ENCODE measurements around the gene TNFRSF14. TPM values are rescaled to one million over a fixed set of nuclear protein-coding genes. Genes with fewer than 3 reads are reported as not detected.

TNFRSF14 gene
- total and polyA plus RNA-seq, 2 of the 13 experiments (the other 11 are each of a cell fraction or from before 2014, with no cell fraction given), result 11.9 to 49.9 TPM

GRCh38 chr1:2594641-2595131 lies 38.5 kb downstream of the TNFRSF14 start:
- Histone ChIP-seq H3K27me3 (ENCODE audit: control insufficient read depth in 1 of 2, insufficient read depth in 2 of 2, low read length in 2 of 2) (peaks cover 8 to 47% of the 10 kb centered on the region in 2 experiments; a peak in 4 of 5 replicates), H3K4me3 (replicated peaks in 1 of 3; ENCODE audit: insufficient read depth in 1 of 3, low read depth in 2 of 3, low read length in 3 of 3) (no peak overlapping the region), H3K4me2 (ENCODE audit: low read depth, low read length) (no peak overlapping the region), H2AFZ (ENCODE audit: low read length) (no peak overlapping the region), H3K27ac (ENCODE audit: extremely low read length, insufficient read depth, low read length) (no peak overlapping the region), H3K36me3 (replicated peaks in 1 of 2; ENCODE audit: control insufficient read depth in 1 of 2, insufficient read depth in 2 of 2, low read length in 2 of 2) (no peaks in the 10 kb centered on the region), H3K9ac (ENCODE audit: insufficient read depth, low read depth, low read length) (no peak overlapping the region), H3K79me2 (ENCODE audit: insufficient read depth, low read length) (no peaks in the 10 kb centered on the region), H3K9me3 (ENCODE audit: low read length) (no peaks in the 10 kb centered on the region), H4K20me1 (ENCODE audit: insufficient read depth, low read length) (no peaks in the 10 kb centered on the region), H3K4me1 (ENCODE audit: insufficient read depth, low read length) (peaks cover 12% of the 10 kb centered on the region)
- POLR2A ChIA-PET, result no interaction called here
- TF ChIP-seq, protein P1, sequence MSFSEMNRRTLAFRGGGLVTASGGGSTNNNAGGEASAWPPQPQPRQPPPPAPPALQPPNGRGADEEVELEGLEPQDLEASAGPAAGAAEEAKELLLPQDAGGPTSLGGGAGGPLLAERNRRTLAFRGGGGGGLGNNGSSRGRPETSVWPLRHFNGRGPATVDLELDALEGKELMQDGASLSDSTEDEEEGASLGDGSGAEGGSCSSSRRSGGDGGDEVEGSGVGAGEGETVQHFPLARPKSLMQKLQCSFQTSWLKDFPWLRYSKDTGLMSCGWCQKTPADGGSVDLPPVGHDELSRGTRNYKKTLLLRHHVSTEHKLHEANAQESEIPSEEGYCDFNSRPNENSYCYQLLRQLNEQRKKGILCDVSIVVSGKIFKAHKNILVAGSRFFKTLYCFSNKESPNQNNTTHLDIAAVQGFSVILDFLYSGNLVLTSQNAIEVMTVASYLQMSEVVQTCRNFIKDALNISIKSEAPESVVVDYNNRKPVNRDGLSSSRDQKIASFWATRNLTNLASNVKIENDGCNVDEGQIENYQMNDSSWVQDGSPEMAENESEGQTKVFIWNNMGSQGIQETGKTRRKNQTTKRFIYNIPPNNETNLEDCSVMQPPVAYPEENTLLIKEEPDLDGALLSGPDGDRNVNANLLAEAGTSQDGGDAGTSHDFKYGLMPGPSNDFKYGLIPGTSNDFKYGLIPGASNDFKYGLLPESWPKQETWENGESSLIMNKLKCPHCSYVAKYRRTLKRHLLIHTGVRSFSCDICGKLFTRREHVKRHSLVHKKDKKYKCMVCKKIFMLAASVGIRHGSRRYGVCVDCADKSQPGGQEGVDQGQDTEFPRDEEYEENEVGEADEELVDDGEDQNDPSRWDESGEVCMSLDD (CRISPR knock-in tag; IDR thresholded peaks at IDR 0.05; ENCODE audit: borderline replicate concordance), result no peak
- TF ChIP-seq NFE2L1 (CRISPR knock-in tag; IDR thresholded peaks at IDR 0.05; ENCODE audit: borderline replicate concordance), result no peak
- 50% methylated on average over 6 of the region's 17 CpGs for WGBS (ENCODE audit: low lambda C conversion rate)
- FAIRE-seq (no peak), ATAC-seq (no peak), DNase-seq (ENCODE audit: low spot score) (no peak)
- in situ Hi-C loops (cut with HindIII; ENCODE audit: extremely low pct_ligation_motif_present, low pct_unique_long_range_greater_than_20kb), result no loop called here
- CTCF ChIA-PET (ENCODE audit: low intra/inter-chr PET ratio, low total read pairs), result no interaction called here
- BruUV-seq (replicated peaks), result no TSS peak
- intact Hi-C loops (cut with micrococcal nuclease; ENCODE audit: unreplicated experiment), result no loop called here

DNA sequence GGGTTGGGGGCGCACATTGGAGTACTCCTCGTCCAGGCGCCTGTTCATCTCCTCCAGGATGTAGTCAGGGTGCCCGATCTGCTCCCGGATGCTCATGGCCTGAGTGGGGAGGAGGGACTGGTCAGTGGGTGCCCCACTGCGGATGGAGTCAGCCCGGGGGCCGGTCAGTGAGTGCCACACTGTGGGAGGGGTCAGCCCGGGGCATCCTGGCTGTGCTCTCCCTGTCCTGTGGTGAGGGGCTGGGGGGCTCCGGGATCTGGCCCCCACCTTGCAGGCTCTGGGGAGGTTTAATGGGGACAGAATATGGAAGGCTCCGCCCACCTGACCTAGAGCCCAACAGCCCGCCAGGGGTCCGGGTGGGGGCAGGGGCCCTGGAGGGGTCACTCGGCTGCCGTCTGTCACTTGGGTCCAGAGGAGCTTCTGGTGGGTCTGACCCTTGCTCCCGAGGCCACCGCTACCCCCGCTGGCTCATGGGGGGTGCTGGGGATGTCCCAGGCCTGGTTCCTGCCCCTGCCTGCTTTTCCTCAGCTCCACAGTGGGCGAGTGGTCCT lies 39.2 kb downstream of the TNFRSF14 start:
- CTCF ChIA-PET (ENCODE audit: low intra/inter-chr PET ratio, low total read pairs), result no interaction called here
- no peaks in the 10 kb centered on the region for H3K9me3 ChIP-seq (ENCODE audit: low read length)
- in situ Hi-C loops (cut with HindIII; ENCODE audit: extremely low pct_ligation_motif_present, low pct_unique_long_range_greater_than_20kb), result no loop called here
- H4K20me1 ChIP-seq (ENCODE audit: insufficient read depth, low read length), result no peaks in the 10 kb centered on the region
- no peaks in the 10 kb centered on the region for H3K79me2 ChIP-seq (ENCODE audit: insufficient read depth, low read length)
- no TSS peak for BruUV-seq (replicated peaks)
- no peak overlapping the region for H3K4me3 ChIP-seq (replicated peaks in 1 of 3; ENCODE audit: insufficient read depth in 1 of 3, low read depth in 2 of 3, low read length in 3 of 3)
- no peak overlapping the region for H3K4me2 ChIP-seq (ENCODE audit: low read depth, low read length)
- DNase-seq (ENCODE audit: low spot score) (no peak), ATAC-seq (no peak), FAIRE-seq (no peak)
- POLR2A ChIA-PET, result no interaction called here
- intact Hi-C loops (cut with micrococcal nuclease; ENCODE audit: unreplicated experiment), result no loop called here
- no peaks in the 10 kb centered on the region for H3K36me3 ChIP-seq (replicated peaks in 1 of 2; ENCODE audit: control insufficient read depth in 1 of 2, insufficient read depth in 2 of 2, low read length in 2 of 2)
- no peak overlapping the region for H3K27ac ChIP-seq (ENCODE audit: extremely low read length, insufficient read depth, low read length)
- no peak overlapping the region for H3K9ac ChIP-seq (ENCODE audit: insufficient read depth, low read depth, low read length)
- H2AFZ ChIP-seq (ENCODE audit: low read length), result no peak overlapping the region
- WGBS (ENCODE audit: low lambda C conversion rate), result 100% methylated on average over 1 of the region's 19 CpGs
- peaks cover 12% of the 10 kb centered on the region for H3K4me1 ChIP-seq (ENCODE audit: insufficient read depth, low read length)
- TF ChIP-seq ZNF101 (CRISPR knock-in tag; IDR thresholded peaks at IDR 0.05; ENCODE audit: borderline replicate concordance, low read depth) (no peak), ZNF670 (CRISPR knock-in tag; IDR thresholded peaks at IDR 0.05; ENCODE audit: borderline replicate concordance) (no peak), NFRKB (IDR thresholded peaks at IDR 0.05) (no peak), ZNF660 (CRISPR knock-in tag; IDR thresholded peaks at IDR 0.05; ENCODE audit: borderline replicate concordance, low read depth) (no peak), PHF21A (CRISPR knock-in tag; IDR thresholded peaks at IDR 0.05) (no peak), ZNF512 (CRISPR knock-in tag; IDR thresholded peaks at IDR 0.05) (no peak), TCF12 (IDR thresholded peaks at IDR 0.05) (no peak), TCF12 (CRISPR knock-in tag; IDR thresholded peaks at IDR 0.05) (no peak)
- peaks cover 8 to 47% of the 10 kb centered on the region in 2 experiments; a peak in 4 of 5 replicates for H3K27me3 ChIP-seq (ENCODE audit: control insufficient read depth in 1 of 2, insufficient read depth in 2 of 2, low read length in 2 of 2)

All from HepG2 (cell line).